Cardiac muscle cell (in vitro differentiated cells and primary cell): Measurements from ENCODE around the gene NIP7. TPM values are rescaled to one million over a fixed set of nuclear protein-coding genes. Genes with fewer than 3 reads are reported as not detected.
A peak's percentile ranks its signal among the peaks of the same experiment; 100 is the strongest.
"Not testable (repeated sequence)": the region's sequence is repeated elsewhere in the genome, so short reads cannot be mapped to it uniquely, and the experiment has no call there.

Experiments used
- DNase-seq, 2 donors: peaks; one replicate each; pipeline versions ENCODE4 v3.0.0 to v3.0.0-alpha.2; 2010 to 2017; ENCODE audit warnings: low read depth in 1 of 2, low spot score in 1 of 2
- H3K27ac ChIP-seq: fragments of 200-600 bp; sonication (generic); 2 replicates; pipeline ENCODE4 v1.5.1; 2016
- H3K27me3 ChIP-seq: fragments of 200-600 bp; sonication (generic); 2 replicates; pipeline ENCODE4 v1.6.0; 2016; ENCODE audit warnings: control low read depth
- H3K36me3 ChIP-seq: fragments of 200-600 bp; sonication (generic); 2 replicates; pipeline ENCODE4 v1.5.1; 2016; ENCODE audit warnings: control low read depth
- H3K4me1 ChIP-seq: fragments of 200-600 bp; sonication (generic); 2 replicates; pipeline ENCODE4 v1.8.1; 2017; ENCODE audit warnings: low read depth, mild to moderate bottlenecking, mixed run types
- H3K4me3 ChIP-seq: fragments of 200-600 bp; sonication (generic); 2 replicates; pipeline ENCODE4 v1.5.1; 2016; ENCODE audit warnings: mild to moderate bottlenecking
- H3K9me3 ChIP-seq: fragments of 200-600 bp; sonication (generic); 2 replicates; pipeline ENCODE4 v1.5.1; 2017; ENCODE audit warnings: low read depth, mild to moderate bottlenecking, control low read depth
- polyA plus RNA-seq: library from polyadenylated mRNA; unstranded; fragments of >200 nt; fragmentation: Nextera tagmentation; extraction: Ambion mirVana; gene quantifications from 2 replicates; pipeline ENCODE4 v1.2.1, GENCODE V29; 2016
- total RNA-seq: library from RNA; depleted of rRNA; stranded (reverse); fragments of >200 nt; gene quantifications from 2 replicates; pipeline ENCODE4 v1.2.3, GENCODE V29; 2016
- TF ChIP-seq, protein P1 (sequence below): IDR thresholded peaks from 2 replicates; pipeline ENCODE4 v1.5.1; 2012; ENCODE audit warnings: low read depth, mild to moderate bottlenecking, low read length

NIP7 gene
- total and polyA plus RNA-seq, 2 experiments from 2014 or later = 9.5 to 23.6 TPM

DNA sequence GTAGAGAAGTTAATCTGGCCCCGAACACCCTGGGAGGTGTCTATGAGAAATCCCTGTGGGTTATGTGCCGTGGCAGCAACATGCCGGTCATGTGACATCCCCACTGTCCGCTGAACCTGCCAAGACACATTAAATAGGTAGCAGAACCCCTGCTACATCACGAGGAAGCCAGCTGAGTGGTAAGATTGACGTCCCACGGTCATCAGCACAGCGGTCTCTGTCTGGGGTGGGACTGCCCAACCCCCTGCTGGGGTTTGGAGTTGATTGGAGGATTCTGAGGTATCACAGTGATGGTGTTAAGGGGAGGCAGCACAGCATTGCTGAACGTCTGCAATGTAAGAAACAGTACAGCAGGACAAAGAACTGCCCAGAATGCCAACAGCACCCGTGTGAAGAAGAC lies 10.0 kb downstream of the NIP7 start:
- no peak for DNase-seq
- Histone ChIP-seq H3K4me3 (no peak overlapping the region), H3K4me1 (no peaks in the 10 kb centered on the region), H3K27ac (no peak overlapping the region), H3K27me3 (no peaks in the 10 kb centered on the region), H3K36me3 (peaks cover 8% of the 10 kb centered on the region), H3K9me3 (no peaks in the 10 kb centered on the region)
- TF ChIP-seq, protein P1, sequence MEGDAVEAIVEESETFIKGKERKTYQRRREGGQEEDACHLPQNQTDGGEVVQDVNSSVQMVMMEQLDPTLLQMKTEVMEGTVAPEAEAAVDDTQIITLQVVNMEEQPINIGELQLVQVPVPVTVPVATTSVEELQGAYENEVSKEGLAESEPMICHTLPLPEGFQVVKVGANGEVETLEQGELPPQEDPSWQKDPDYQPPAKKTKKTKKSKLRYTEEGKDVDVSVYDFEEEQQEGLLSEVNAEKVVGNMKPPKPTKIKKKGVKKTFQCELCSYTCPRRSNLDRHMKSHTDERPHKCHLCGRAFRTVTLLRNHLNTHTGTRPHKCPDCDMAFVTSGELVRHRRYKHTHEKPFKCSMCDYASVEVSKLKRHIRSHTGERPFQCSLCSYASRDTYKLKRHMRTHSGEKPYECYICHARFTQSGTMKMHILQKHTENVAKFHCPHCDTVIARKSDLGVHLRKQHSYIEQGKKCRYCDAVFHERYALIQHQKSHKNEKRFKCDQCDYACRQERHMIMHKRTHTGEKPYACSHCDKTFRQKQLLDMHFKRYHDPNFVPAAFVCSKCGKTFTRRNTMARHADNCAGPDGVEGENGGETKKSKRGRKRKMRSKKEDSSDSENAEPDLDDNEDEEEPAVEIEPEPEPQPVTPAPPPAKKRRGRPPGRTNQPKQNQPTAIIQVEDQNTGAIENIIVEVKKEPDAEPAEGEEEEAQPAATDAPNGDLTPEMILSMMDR = no peak

DNA sequence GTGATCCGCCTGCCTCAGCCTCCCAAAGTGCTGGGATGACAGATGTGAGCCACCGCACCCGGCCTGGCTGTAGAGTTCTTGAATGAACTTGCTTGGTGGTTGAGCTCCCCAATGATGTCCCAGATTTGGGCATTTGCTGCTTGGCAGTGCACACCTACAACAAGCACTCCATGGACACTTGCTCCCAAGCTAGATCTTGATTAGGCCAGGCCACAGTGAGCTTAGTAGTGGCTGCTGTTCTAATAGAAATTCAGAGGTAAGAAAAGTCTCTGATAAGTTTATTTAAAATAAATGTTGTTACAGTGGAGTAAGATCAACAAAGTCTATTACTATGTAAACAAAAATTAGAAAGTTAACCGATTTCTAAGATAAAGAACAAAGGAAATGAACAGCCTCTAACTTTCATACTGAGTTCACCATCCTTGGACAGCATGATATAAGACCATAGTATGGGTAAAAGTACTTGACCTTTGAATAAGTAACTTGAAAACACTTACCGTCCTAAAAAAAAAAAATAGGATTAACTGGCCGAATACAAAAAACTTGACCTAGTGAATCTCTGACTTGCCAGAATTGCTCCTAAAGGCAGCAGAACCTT lies 11.1 kb downstream of the NIP7 start:
- H3K36me3 ChIP-seq = peaks cover 13% of the 10 kb centered on the region
- no peaks in the 10 kb centered on the region for H3K4me1 ChIP-seq
- H3K27me3 ChIP-seq = no peaks in the 10 kb centered on the region
- H3K27ac ChIP-seq = no peak overlapping the region
- H3K9me3 ChIP-seq = no peaks in the 10 kb centered on the region
- no peak overlapping the region for H3K4me3 ChIP-seq
- TF ChIP-seq, protein P1 = no peak
- no peak for DNase-seq

DNA sequence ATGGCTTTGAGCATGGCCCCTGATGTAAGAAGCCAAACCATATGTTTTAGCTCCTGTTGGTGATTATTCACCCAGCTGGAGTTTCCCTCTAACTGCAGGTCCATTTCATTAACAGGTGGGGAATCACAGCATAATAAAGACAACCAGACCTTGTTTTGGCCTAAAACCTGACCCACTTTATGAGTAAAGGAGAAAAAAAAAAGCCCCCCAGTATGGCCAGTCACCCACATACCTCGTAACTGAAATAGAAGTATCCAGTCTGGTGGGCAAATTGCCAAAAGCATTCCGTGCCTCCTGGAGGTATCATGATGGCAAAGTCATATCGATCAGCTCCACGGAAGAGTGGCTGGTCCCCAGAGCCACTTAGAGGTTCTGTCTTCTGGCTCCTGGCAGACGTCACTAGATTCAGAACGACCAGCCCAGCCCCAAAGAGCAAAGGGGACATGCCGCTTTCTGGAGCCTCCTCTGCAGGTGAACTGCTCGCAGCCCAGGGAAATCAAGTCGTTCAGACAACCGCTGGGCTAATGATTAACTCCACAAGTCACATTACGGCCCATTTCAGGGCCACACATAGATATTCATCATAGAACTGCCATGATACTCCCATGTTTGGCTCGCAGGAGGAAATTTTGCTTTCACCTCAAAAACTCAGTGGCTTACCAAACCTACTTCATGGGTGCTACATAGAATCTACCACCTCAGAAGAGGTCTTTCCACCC lies 11.9 kb downstream of the NIP7 start, which contains the start of gene TMED6:
TMED6 (minus strand) TSS at position 478 of the 719 bp plus-strand sequence; CDS start at position 445, 33 bp downstream.
- Histone ChIP-seq H3K4me3 (no peak within 1 kb of the TSS), H3K27ac (peak within 1 kb of the TSS; percentile 23), H3K36me3 (peaks cover 15% of the 10 kb centered on the region), H3K27me3 (no peaks in the 10 kb centered on the region), H3K9me3 (no peaks in the 10 kb centered on the region), H3K4me1 (no peaks in the 10 kb centered on the region)
- TF ChIP-seq, protein P1 = no peak
- DNase-seq = no peak

DNA sequence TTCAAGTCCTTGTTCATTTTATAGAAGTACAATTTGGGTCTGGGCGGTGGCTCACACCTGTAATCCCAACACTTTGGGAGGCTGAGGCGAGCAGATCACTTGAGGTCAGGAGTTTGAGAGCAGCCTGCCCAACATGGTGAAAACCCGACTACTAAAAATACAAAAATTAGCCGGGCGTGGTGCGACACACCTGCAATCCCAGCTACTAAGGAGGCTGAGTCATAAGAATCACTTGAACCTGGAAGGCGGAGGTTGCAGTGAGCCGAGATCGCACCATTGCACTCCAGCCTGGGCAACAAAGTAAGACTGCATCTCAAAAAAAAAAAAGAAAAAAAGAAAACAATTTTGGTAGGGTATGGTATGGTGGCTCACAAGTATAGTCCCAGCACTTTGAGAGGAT lies 20.5 kb downstream of the NIP7 start:
- H3K27me3 ChIP-seq, H3K4me3 ChIP-seq, H3K4me1 ChIP-seq, H3K27ac ChIP-seq, DNase-seq, H3K9me3 ChIP-seq: not testable (repeated sequence)
- peaks cover 21% of the 10 kb centered on the region for H3K36me3 ChIP-seq

DNA sequence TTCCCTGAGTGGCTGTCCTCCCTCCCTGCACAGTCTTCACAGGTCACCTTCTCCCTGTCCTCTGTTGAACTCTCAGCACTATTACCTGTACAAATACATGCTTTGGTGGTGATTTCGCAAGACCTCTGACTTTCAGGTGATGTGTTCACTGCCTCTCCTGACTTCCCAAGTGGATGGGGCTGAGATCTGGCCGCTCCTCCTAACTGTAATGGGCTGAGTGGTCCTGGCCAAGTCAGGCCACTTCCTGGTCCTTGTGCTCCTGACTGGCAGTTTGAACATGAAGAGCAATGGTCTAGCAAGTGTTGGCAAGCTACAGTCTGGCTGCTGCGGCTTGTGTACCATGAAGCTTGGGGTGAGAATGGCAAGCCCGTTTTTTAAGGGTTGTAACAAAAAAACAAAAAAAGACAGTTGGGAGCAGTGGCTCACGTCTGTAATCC lies 23.7 kb downstream of the NIP7 start:
- no peak for DNase-seq
- H3K27ac ChIP-seq = no peak overlapping the region
- H3K4me1 ChIP-seq = no peaks in the 10 kb centered on the region
- H3K4me3 ChIP-seq = no peak overlapping the region
- no peaks in the 10 kb centered on the region for H3K27me3 ChIP-seq
- H3K36me3 ChIP-seq = peaks cover 39% of the 10 kb centered on the region
- TF ChIP-seq, protein P1 = no peak
- H3K9me3 ChIP-seq = no peaks in the 10 kb centered on the region

DNA sequence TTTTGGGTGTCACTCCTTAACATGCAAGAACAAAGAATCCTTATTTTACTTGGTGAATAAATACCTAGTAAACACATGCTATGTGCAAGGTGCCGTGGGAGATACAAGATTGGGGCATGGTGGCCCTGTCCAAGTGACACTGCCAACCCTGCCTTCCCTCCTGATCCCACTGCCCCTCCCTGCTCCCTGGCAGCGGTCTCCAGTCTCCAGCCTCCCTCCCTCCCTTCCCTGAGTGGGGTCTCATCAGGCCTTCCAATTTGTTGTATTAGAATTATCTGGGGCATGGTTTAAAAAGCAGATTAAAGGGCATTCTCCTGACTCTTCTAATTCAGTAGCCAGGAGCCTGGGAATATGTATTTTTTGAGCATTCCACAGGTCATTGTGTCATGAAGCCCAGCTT lies 24.5 kb downstream of the NIP7 start:
- Histone ChIP-seq H3K4me3 (no peak overlapping the region), H3K27me3 (no peaks in the 10 kb centered on the region), H3K9me3 (no peaks in the 10 kb centered on the region), H3K36me3 (peaks cover 47% of the 10 kb centered on the region), H3K4me1 (no peaks in the 10 kb centered on the region), H3K27ac (no peak overlapping the region)
- no peak for DNase-seq
- TF ChIP-seq, protein P1 = no peak
